Measurements from ENCODE around the gene CLDN6. TPM values are rescaled to one million over a fixed set of nuclear protein-coding genes. Genes with fewer than 3 reads are reported as not detected.

CLDN6 gene
- total RNA-seq, 1 donor, result under 0.01 TPM

DNA sequence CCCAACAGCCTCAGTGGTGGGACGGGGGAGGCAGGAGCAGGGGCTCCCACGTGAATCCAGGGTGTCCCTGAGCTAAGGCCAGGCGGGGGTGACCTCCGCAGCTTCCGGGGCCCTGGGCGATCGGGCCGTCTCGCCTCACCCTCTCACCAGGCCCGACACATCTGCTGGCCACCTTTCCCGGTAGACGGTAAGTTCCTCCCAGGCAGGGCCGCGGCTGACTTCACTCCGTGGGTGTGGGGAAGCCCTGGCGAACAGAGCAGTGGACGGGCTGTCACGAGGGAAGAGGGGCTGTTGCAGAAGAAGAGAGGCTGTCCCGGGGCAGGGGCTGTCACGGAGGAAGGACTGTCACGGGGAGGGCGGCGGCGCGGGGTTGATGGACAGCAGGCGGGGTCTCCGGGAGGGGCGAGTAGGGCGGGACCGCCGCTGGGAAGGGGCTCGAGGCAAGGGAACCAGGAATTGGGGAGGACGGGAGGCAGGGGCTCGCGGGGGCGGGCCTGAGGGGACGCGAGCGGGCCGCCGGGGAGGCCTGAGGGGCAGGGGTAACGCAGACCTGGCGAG lies 38.2 kb downstream of the CLDN6 start:
- no peak overlapping the region for H3K27ac ChIP-seq (ENCODE audit: low read depth, low read length)
- TF ChIP-seq, protein P1, sequence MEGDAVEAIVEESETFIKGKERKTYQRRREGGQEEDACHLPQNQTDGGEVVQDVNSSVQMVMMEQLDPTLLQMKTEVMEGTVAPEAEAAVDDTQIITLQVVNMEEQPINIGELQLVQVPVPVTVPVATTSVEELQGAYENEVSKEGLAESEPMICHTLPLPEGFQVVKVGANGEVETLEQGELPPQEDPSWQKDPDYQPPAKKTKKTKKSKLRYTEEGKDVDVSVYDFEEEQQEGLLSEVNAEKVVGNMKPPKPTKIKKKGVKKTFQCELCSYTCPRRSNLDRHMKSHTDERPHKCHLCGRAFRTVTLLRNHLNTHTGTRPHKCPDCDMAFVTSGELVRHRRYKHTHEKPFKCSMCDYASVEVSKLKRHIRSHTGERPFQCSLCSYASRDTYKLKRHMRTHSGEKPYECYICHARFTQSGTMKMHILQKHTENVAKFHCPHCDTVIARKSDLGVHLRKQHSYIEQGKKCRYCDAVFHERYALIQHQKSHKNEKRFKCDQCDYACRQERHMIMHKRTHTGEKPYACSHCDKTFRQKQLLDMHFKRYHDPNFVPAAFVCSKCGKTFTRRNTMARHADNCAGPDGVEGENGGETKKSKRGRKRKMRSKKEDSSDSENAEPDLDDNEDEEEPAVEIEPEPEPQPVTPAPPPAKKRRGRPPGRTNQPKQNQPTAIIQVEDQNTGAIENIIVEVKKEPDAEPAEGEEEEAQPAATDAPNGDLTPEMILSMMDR (IDR thresholded peaks at IDR 0.05; ENCODE audit: extremely low read depth, low read depth, low read length), result no peak
- H3K4me3 ChIP-seq (ENCODE audit: insufficient read depth, low read length), result peak overlapping the region; percentile 88
- H3K27me3 ChIP-seq (ENCODE audit: insufficient read depth, low read length), result no peaks in the 10 kb centered on the region
- DNase-seq (ENCODE audit: insufficient read length, low spot score, missing footprints), result peak; percentile 90
- H3K79me2 ChIP-seq (ENCODE audit: insufficient read depth, low read length), result peaks cover 8% of the 10 kb centered on the region
- peaks cover 11% of the 10 kb centered on the region for H3K4me1 ChIP-seq (ENCODE audit: insufficient read depth, low read length)
- no peaks in the 10 kb centered on the region for H4K20me1 ChIP-seq (ENCODE audit: insufficient read depth, low read length)
- peak overlapping the region; percentile 84 for H3K4me2 ChIP-seq (ENCODE audit: insufficient read depth, low read length)
- H3K9me3 ChIP-seq (ENCODE audit: low read depth, low read length), result no peaks in the 10 kb centered on the region
- H2AFZ ChIP-seq (ENCODE audit: low read length), result peak overlapping the region; percentile 90
- no peaks in the 10 kb centered on the region for H3K36me3 ChIP-seq (ENCODE audit: insufficient read depth, low read length)

DNA sequence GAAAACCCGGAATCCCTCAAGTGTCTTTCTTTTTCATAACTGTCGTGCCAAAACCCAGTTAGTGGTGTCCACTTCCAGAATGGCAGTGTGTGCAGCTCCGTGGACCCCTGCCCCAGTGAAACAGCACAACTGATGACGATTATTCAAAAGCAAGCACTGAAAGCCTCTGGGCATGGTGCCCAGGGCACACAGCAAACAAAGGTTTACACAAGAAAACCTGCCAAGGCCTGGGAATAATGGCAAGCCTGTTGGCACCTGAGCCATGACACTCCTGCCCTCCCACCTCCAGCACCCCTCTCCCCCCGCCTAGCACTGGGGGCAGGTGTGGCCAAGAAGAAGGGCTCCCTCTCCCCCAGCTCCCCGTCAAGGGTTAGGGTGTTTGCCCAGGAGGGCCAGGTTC lies 40.5 kb downstream of the CLDN6 start:
- no peaks in the 10 kb centered on the region for H4K20me1 ChIP-seq (ENCODE audit: insufficient read depth, low read length)
- H3K4me1 ChIP-seq (ENCODE audit: insufficient read depth, low read length), result peaks cover 11% of the 10 kb centered on the region
- H3K27me3 ChIP-seq (ENCODE audit: insufficient read depth, low read length), result no peaks in the 10 kb centered on the region
- H3K4me3 ChIP-seq (ENCODE audit: insufficient read depth, low read length), result no peak overlapping the region
- no peak overlapping the region for H3K27ac ChIP-seq (ENCODE audit: low read depth, low read length)
- H3K36me3 ChIP-seq (ENCODE audit: insufficient read depth, low read length), result no peaks in the 10 kb centered on the region
- H3K4me2 ChIP-seq (ENCODE audit: insufficient read depth, low read length), result no peak overlapping the region
- no peak overlapping the region for H2AFZ ChIP-seq (ENCODE audit: low read length)
- no peak for DNase-seq (ENCODE audit: insufficient read length, low spot score, missing footprints)
- no peaks in the 10 kb centered on the region for H3K9me3 ChIP-seq (ENCODE audit: low read depth, low read length)
- peaks cover 8% of the 10 kb centered on the region for H3K79me2 ChIP-seq (ENCODE audit: insufficient read depth, low read length)
- TF ChIP-seq, protein P1 (IDR thresholded peaks at IDR 0.05; ENCODE audit: extremely low read depth, low read depth, low read length), result no peak

DNA sequence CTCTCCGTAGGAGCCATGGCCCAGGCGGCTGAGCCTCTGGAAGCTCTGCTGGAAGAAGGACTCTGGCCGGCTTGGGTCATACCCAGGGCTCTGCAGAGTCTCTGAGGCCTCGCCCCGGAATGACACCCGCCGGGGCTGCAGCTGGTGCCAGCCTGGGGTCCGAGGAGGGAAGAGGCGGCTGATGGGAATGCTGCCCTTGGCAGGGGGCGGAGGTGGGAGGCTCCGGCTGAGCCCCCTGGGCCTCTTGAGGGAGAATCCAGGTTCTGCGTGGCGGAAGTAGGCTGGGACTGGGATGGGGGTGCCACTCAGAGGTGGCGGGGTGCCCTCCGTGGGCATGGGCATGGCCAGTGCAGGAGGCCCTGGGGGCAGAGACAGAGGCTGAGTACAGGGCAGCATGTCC lies 41.3 kb downstream of the CLDN6 start:
- H4K20me1 ChIP-seq (ENCODE audit: insufficient read depth, low read length), result peaks cover 4% of the 10 kb centered on the region
- H3K4me1 ChIP-seq (ENCODE audit: insufficient read depth, low read length), result peaks cover 11% of the 10 kb centered on the region
- H3K27me3 ChIP-seq (ENCODE audit: insufficient read depth, low read length), result no peaks in the 10 kb centered on the region
- no peaks in the 10 kb centered on the region for H3K36me3 ChIP-seq (ENCODE audit: insufficient read depth, low read length)
- TF ChIP-seq, protein P1 (IDR thresholded peaks at IDR 0.05; ENCODE audit: extremely low read depth, low read depth, low read length), result no peak
- H3K9me3 ChIP-seq (ENCODE audit: low read depth, low read length), result no peaks in the 10 kb centered on the region
- no peak overlapping the region for H3K27ac ChIP-seq (ENCODE audit: low read depth, low read length)
- peaks cover 8% of the 10 kb centered on the region for H3K79me2 ChIP-seq (ENCODE audit: insufficient read depth, low read length)
- no peak overlapping the region for H2AFZ ChIP-seq (ENCODE audit: low read length)
- H3K4me3 ChIP-seq (ENCODE audit: insufficient read depth, low read length), result no peak overlapping the region
- DNase-seq (ENCODE audit: insufficient read length, low spot score, missing footprints), result no peak
- no peak overlapping the region for H3K4me2 ChIP-seq (ENCODE audit: insufficient read depth, low read length)

DNA sequence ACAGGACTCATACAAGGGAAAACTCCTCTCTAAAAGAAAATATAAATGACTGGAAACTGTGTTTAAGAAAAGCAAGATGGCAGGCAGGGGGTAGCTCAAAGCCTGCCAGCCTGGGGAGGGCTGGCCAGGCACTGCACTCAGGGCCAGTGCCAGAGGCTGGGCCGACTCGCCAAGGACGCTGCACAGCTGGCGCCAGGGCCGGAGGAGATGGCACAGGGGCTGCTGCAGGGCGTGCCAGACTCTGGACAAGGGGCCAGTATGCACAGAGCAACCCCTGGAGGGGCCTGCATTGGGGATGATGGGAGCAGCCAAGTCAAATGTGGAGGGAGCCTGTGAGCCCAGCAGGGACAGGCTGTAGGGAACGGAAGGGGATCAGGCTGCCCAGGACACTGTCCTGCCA lies 41.8 kb downstream of the CLDN6 start:
- Histone ChIP-seq H3K27me3 (ENCODE audit: insufficient read depth, low read length) (no peaks in the 10 kb centered on the region), H3K79me2 (ENCODE audit: insufficient read depth, low read length) (peaks cover 8% of the 10 kb centered on the region), H3K27ac (ENCODE audit: low read depth, low read length) (no peak overlapping the region), H3K9me3 (ENCODE audit: low read depth, low read length) (no peaks in the 10 kb centered on the region), H3K4me3 (ENCODE audit: insufficient read depth, low read length) (no peak overlapping the region), H3K36me3 (ENCODE audit: insufficient read depth, low read length) (no peaks in the 10 kb centered on the region), H4K20me1 (ENCODE audit: insufficient read depth, low read length) (peaks cover 4% of the 10 kb centered on the region), H2AFZ (ENCODE audit: low read length) (no peak overlapping the region), H3K4me2 (ENCODE audit: insufficient read depth, low read length) (no peak overlapping the region), H3K4me1 (ENCODE audit: insufficient read depth, low read length) (peaks cover 11% of the 10 kb centered on the region)
- DNase-seq (ENCODE audit: insufficient read length, low spot score, missing footprints), result no peak
- TF ChIP-seq, protein P1 (IDR thresholded peaks at IDR 0.05; ENCODE audit: extremely low read depth, low read depth, low read length), result no peak
